ENCODE data around the gene FAAP24. TPM values are rescaled to one million over a fixed set of nuclear protein-coding genes. Genes with fewer than 3 reads are reported as not detected.
"Not testable (repeated sequence)": the region's sequence is repeated elsewhere in the genome, so short reads cannot be mapped to it uniquely, and the experiment has no call there.

Gene FAAP24
- polyA plus RNA-seq, 1 experiment = 1.8 TPM

- POLR2A ChIA-PET = no interaction called here
- DNase-seq (ENCODE audit: low read depth, low spot score) = no peak
- Histone ChIP-seq H3K4me3 (ENCODE audit: low read depth, low read length) (no peak overlapping the region), H3K9me3 (ENCODE audit: control insufficient read depth, insufficient read depth, low read length) (no peaks in the 10 kb centered on the region; the same call in 1 of the 2 replicates), H3K27me3 (ENCODE audit: control insufficient read depth, insufficient read depth, low read length) (no peaks in the 10 kb centered on the region), H3K27ac (ENCODE audit: low read depth, low read length) (no peak overlapping the region)
- CTCF ChIA-PET = interaction anchor here (1.0 kb wide), 1 partner anchor 13 kb away, joined by 3 read pairs; no protein-coding TSS in a partner anchor
- TF ChIP-seq CTCF (IDR thresholded peaks at IDR 0.05; ENCODE audit: low read depth, low read length) = no peak
These were observed 5.3 kb upstream of the FAAP24 start for GRCh38 chr19:32966750-32967149.

DNA sequence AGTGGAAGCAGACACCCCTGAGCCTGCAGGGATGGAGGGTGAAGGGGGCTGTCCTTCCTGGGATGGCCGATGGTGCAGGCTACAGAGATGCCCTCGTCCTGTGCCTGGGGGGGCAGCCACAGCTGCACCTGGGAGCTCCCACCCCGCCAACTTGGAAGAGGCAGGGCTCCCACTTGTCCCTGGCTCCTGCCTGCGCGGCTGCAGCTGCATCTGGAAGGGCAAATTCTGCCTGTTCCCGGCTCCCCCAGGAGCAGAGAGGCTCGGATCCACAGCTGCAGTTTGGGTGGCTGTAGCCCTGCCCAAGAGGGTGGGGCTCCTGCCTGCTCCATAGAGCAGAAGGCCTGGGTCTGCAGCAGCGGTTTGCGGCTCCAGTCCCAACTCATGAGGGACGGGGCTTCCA, 2.5 kb upstream of the FAAP24 start:
- Histone ChIP-seq H3K27me3 (ENCODE audit: control insufficient read depth, insufficient read depth, low read length) (no peaks in the 10 kb centered on the region), H3K9me3 (ENCODE audit: control insufficient read depth, insufficient read depth, low read length) (no peaks in the 10 kb centered on the region; the same call in 1 of the 2 replicates), H3K27ac (ENCODE audit: low read depth, low read length) (no peak overlapping the region), H3K4me3 (ENCODE audit: low read depth, low read length) (no peak overlapping the region)
- POLR2A ChIA-PET = no interaction called here
- no peak for DNase-seq (ENCODE audit: low read depth, low spot score)
- CTCF ChIA-PET = no interaction called here
- TF ChIP-seq CTCF (IDR thresholded peaks at IDR 0.05; ENCODE audit: low read depth, low read length) = no peak

GRCh38 chr19:32971012-32971595, 938 bp upstream of the FAAP24 start:
- Histone ChIP-seq H3K27me3 (ENCODE audit: control insufficient read depth, insufficient read depth, low read length) (no peaks in the 10 kb centered on the region), H3K9me3 (ENCODE audit: control insufficient read depth, insufficient read depth, low read length) (no peaks in the 10 kb centered on the region; the same call in 1 of the 2 replicates), H3K4me3 (ENCODE audit: low read depth, low read length) (peak overlapping the region; percentile 82), H3K27ac (ENCODE audit: low read depth, low read length) (peak overlapping the region; percentile 39)
- no peak for DNase-seq (ENCODE audit: low read depth, low spot score)
- TF ChIP-seq CTCF (IDR thresholded peaks at IDR 0.05; ENCODE audit: low read depth, low read length) = no peak
- CTCF ChIA-PET = interaction anchor here (0.7 to 1.8 kb wide), 4 partner anchors 141 to 213 kb away, joined by 3 to 7 read pairs (median 4); no protein-coding TSS in a partner anchor
- POLR2A ChIA-PET = interaction anchor here (0.6 to 0.7 kb wide), 4 partner anchors 15 to 138 kb away, joined by 3 to 6 read pairs (median 4); no protein-coding TSS in a partner anchor

DNA sequence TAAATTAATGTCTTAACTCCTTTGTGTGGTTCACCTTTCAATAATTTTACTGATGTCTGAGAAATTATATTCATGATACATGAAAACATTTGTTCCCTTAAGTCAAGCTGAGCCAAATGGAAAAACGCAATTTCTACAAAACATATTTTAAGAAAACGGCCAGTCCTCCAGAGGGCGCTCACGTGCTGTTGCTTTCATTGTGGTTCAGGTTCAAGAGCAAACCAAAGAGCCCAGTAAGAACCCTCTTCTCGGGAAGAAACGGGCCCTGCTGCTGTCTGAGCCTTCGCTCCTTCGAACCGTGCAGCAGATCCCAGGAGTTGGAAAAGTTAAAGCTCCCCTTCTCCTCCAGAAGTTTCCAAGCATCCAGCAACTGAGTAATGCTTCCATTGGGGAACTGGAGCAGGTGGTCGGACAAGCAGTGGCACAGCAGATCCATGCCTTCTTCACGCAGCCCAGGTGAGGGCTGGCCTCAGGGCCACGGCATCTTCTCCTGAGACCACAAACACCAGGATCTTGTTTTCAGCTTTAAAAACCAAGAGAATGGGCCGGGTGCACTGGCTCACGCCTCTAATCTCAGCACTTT, 4.3 kb downstream of the FAAP24 start:
- Histone ChIP-seq H3K4me3 (ENCODE audit: low read depth, low read length) (no peak overlapping the region), H3K9me3 (ENCODE audit: control insufficient read depth, insufficient read depth, low read length) (no peaks in the 10 kb centered on the region; the same call in 1 of the 2 replicates), H3K27ac (ENCODE audit: low read depth, low read length) (no peak overlapping the region), H3K27me3 (ENCODE audit: control insufficient read depth, insufficient read depth, low read length) (no peaks in the 10 kb centered on the region)
- no peak for DNase-seq (ENCODE audit: low read depth, low spot score)
- ChIA-PET POLR2A (no interaction called here), CTCF (interaction anchor here (0.6 to 3.5 kb wide), 41 partner anchors 9 to 782 kb away, joined by 3 to 47 read pairs (median 4); partner anchors contain the start of gene GPATCH1)
- peak; percentile 90 for TF ChIP-seq CTCF (IDR thresholded peaks at IDR 0.05; ENCODE audit: low read depth, low read length)

GRCh38 chr19:32977280-32977679, 5.2 kb downstream of the FAAP24 start:
- DNase-seq (ENCODE audit: low read depth, low spot score) = no peak
- ChIA-PET POLR2A (no interaction called here), CTCF (interaction anchor here (0.6 to 3.5 kb wide), 13 partner anchors 8 to 377 kb away, joined by 3 to 47 read pairs (median 4); no protein-coding TSS in a partner anchor)
- Histone ChIP-seq H3K9me3 (ENCODE audit: control insufficient read depth, insufficient read depth, low read length) (no peaks in the 10 kb centered on the region), H3K27me3 (ENCODE audit: control insufficient read depth, insufficient read depth, low read length) (no peaks in the 10 kb centered on the region), H3K27ac (ENCODE audit: low read depth, low read length) (no peak overlapping the region), H3K4me3 (ENCODE audit: low read depth, low read length) (no peak overlapping the region)
- no peak for TF ChIP-seq CTCF (IDR thresholded peaks at IDR 0.05; ENCODE audit: low read depth, low read length)

- POLR2A ChIA-PET; H3K27ac ChIP-seq (ENCODE audit: low read depth, low read length); H3K4me3 ChIP-seq (ENCODE audit: low read depth, low read length); DNase-seq (ENCODE audit: low read depth, low spot score); H3K27me3 ChIP-seq (ENCODE audit: control insufficient read depth, insufficient read depth, low read length); H3K9me3 ChIP-seq (ENCODE audit: control insufficient read depth, insufficient read depth, low read length): not testable (repeated sequence)
- CTCF ChIA-PET = interaction anchor here (0.6 to 1.2 kb wide), 4 partner anchors 65 to 1193 kb away, joined by 3 to 4 read pairs (median 4); no protein-coding TSS in a partner anchor
These were observed 5.8 kb downstream of the FAAP24 start for GRCh38 chr19:32977813-32978212.

- H3K9me3 ChIP-seq (ENCODE audit: control insufficient read depth, insufficient read depth, low read length); H3K27me3 ChIP-seq (ENCODE audit: control insufficient read depth, insufficient read depth, low read length); H3K27ac ChIP-seq (ENCODE audit: low read depth, low read length); H3K4me3 ChIP-seq (ENCODE audit: low read depth, low read length); DNase-seq (ENCODE audit: low read depth, low spot score); POLR2A ChIA-PET: not testable (repeated sequence)
- CTCF ChIA-PET = interaction anchor here (1.7 kb wide), 1 partner anchor 139 kb away, joined by 3 read pairs; no protein-coding TSS in a partner anchor
These were observed 7.8 kb downstream of the FAAP24 start for GRCh38 chr19:32979807-32980206.

Measured in AG04450 (cell line).